Posterior cingulate gyrus (tissue), 11 donors: ENCODE results near the gene MAS1.

Experiments used
- DNase-seq, 10 donors: peaks; one replicate each; pipeline versions ENCODE4 v3.0.0 to v3.0.0-alpha.2; 2020 to 2021; ENCODE audit warnings: mixed read lengths in 3 of 10
- intact Hi-C: fragments of 100-400 bp; cut with DNase I; formaldehyde crosslinking; loops from one replicate; pipeline ENCODE4 v1.15.1; 2023

The MAS1 gene

DNA sequence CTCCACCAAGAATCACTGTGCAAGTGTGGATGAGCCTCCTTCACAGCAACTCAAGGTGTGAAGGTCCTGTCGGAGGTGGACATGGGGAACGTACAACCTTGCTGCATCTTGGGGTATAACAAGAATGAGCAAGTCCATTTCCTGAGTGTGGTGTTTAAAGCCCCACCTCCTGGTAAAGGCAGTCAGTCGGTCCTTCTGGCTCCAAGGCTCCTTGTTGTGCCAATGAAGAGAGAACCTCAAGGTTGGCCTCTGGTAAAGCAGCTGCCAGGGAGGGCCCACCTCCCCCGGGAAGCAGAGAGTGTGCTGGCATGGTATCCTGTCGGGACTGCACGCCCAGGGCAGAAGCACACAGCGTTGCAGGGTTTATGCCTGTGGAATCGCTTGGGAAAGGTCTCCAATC is 12.4 kb upstream of the MAS1 start:
- no peak for DNase-seq

DNA sequence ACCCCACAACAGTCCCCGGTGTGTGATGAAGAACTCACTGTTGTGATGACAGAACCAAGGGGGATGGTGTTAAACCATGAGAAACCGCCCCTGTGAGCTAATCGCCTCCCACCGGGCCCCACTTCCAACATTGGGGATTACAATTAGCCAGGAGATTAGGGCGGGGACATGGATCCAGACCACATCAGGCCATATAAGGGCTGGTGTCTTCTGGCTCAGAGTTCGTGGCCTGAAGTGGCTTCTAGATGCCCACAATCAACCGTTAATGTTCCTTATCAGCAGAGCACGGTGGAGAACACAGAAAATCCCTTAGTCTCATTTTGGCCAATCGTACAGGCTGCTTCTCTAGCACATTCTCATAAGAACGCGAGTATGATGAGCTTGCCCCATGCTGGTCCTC is 10.9 kb upstream of the MAS1 start:
- intact Hi-C loops, result no loop called here
- DNase-seq, result no peak

More for the DNA sequence above, 12.4 kb upstream of the MAS1 start:
- intact Hi-C loops, result no loop called here

DNA sequence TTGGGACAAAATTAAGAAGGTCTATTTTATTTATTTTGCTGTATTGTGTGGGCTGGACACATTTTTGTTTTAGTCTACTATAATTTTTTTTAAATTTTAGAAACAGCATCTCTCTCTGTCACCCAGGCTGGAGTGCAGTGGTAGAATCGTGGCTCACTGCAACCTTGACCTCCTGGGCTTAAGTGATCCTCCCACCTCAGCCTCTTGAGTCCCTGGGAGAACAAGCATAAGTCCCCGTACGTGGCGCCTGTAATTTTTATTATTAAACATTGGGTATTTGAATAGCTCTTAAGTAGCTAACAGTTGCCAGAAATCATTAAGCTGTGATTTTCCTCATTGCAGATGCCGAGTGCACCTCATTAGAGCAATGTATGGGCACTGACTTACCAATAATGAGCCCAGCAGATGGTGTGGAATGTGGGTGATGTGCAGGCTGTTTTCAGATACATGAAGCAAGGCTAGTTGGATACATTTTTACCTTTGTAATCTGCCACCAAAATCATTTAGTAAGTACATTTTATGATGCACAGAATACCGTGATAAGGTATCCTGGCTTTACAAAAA is 10.3 kb upstream of the MAS1 start:
- intact Hi-C loops, result no loop called here
- DNase-seq, result no peak

DNA sequence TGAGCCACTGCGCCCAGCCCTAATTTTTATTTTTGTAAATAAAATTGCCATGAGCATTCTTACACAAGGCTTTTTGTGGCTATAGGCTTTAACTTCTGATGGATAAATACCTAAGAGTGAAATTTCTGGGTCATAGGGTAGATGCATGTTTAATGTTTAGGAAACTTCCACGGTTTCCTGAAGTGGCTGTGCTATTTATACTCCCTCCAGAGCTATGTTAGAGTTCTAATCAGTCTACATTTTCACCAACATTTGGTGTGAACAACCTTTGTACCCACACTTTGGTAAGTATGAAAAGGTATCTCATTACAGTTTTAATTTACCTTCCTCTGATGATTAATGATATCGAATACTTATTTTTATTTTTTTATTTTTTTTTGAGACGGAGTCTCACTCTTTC is 6.1 kb upstream of the MAS1 start:
- intact Hi-C loops, result no loop called here
- DNase-seq, result no peak

DNA sequence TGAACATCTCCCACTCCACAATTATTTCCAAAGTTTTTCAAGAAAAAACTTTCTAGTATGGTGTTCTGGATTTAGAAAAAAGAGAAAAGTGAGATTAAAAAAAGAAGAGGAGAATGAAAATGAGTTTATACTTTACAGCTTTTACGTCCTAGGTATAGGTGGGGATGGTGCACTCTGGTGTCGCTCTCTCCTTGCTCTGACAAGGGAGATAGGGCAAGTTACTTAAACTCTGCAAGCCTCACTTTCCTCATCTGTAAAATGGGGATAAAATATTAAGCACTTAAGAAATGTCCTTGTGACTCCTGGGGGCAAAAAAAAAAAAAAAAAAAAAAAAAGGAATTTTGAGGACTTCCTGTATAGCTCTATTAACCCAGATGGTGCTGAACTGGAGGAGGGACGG is 4.5 kb upstream of the MAS1 start:
- no peak for DNase-seq
- intact Hi-C loops, result no loop called here

DNA sequence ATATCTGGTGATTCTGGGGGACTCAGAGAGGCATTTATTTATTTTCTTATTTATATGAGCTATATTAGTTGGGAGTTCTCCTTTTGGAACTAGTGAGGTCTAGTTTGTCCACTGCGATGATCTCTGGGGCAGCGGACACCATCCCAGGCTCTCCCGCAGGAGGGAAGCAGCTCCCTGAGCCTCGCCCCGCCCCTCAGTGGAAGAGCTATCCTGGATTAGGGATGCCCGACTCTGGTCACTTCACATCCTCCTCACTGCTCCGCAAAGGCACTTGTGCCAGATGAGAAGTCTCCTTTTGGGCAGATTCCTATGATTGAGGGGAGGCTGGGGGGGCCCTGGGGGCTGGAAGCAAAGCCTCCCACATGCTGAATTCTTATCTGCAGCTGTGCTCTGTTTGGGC is 3.6 kb upstream of the MAS1 start:
- DNase-seq, result no peak
- intact Hi-C loops, result no loop called here

DNA sequence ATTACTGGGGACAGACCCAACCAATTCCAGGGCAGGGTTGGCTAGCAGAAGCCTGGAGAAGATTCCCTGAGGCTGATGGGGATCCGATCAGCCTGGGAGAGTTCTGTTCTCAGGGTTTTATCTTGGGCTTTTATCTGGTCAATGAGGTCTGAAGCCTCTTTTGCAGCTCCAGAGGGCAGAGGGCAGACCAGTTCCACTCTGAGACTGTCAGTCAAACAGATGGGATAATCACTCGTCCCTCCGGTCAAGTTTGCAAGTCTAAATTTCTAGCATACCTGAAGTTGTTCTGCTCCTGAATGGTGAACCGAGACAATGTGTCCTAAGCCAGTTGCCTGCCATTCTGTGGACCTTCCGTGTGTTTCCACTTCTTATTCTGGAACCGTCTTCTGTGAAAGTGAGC is 3.0 kb upstream of the MAS1 start:
- intact Hi-C loops, result no loop called here
- DNase-seq, result peak in 1 of 10 donors; percentile 3

DNA sequence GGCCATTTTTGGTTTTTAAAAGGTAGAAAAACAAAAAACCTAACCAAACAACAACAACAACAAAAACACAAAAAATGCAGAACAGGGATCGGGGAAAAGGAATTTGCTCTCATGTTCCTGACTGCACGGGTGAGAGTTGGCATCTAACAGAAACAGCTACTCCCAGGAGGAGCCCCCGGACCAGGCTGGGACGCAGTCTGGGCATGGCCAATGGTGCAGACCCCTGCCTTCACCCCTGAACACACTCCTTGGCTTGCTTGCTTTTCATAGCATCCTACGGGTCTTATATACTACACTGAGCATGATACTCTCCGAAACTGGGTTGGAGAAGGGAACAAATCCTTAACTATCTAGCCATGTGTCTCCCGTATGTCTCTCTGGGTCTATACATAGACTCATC is 587 bp upstream of the MAS1 start:
- no peak for DNase-seq

DNA sequence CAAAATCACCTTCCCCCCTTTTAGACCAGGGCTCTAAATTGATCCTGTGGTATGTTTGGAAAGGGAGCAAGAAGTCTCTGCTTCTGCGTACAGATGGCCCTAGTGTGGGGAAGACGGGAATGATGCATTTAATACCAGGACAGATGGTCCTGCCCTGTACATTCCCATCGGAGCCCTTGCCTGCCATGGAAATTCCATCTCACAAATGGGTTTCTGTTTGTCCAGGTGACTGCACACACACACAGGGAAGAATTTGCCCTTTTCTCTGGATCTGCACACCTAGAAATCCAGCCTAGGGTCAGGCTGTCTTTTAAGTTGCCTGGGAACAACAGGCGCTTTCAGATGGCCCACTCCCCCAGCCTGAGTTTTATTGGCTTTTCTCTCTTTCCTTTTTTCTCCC is 1.3 kb downstream of the MAS1 start:
- intact Hi-C loops, result no loop called here
- DNase-seq, result no peak

More for the DNA sequence above, 587 bp upstream of the MAS1 start:
- intact Hi-C loops, result no loop called here

DNA sequence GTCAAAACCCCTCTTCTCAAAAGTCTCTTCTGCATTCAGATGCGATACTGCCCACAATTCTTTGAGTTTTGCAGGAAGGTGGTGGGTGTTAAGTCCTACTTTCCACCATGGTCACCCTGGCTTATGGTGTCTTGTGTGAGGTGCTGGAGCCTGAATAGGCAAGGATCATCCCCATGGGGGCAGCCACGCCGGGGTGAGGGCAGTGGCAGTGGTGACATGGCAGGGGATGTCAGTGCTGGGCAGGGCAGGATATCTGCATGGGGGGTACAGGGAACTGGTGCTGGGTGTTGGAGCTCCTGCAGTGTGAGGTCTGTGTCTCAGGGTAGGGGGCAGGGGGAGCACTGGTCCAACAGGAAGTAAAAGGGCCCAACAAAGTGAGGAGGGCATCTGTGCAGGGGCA is 2.3 kb downstream of the MAS1 start:
- intact Hi-C loops, result no loop called here
- peak in 1 of 10 donors; percentile 68 for DNase-seq

DNA sequence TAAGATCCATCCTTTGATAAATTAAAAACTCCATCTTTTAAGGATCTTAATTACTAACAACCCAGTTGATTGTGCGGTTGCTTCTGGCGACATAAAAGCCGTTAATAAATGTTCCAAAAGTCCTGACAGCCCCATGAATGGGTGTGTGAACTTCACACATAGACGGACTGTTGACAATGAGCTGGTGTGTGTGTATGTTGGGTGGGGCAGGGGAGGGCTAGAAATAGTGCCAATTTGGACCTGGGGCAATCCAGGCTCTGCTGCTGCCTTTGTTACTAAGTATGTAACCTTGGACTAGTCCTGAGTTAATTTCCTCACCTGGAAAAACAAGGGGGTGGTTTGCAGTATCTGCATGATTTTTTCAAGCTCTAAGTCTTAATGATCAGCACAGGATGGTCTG is 4.2 kb downstream of the MAS1 start:
- intact Hi-C loops, result no loop called here
- DNase-seq, result no peak

DNA sequence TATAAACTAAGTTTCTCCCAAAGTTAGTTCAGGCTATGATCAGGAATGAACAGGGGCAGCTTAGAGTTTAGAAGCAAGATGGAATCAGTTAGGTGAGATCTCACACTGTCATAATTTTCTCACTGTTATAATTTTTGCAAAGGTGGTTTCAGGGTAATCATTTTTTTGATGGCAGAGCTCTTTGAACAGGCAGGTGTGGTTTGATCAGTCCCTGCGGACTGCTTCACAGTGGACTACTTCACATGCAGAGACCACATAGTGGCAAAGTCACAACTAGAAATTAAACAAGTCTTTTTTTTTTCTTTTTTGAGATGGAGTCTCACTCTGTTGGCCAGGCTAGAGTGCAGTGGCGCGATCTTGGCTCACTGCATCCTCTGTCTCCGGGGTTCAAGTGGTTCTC is 6.8 kb downstream of the MAS1 start:
- DNase-seq, result no peak
- intact Hi-C loops, result no loop called here

DNA sequence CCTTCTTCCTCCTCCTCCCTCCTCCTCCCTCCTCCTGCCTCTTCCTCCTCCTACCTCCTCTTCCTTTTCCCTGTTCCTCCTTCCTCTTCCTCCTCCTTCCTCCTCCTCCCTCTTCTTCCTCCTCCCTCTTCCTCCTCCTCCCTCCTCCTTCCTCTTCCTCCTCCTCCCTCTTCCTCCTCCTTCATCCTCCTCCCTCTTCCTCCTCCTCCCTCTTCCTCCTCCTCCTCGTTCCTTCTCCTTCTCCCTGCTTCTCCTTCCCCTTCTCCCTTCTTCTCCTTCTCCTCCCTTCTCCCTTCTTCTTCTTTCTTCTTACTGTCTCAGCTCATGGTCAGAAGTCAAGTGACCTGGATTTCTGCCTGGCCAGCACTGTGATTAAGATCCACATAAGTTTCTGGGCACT is 7.7 kb downstream of the MAS1 start:
- DNase-seq, result no peak
- intact Hi-C loops, result no loop called here

DNA sequence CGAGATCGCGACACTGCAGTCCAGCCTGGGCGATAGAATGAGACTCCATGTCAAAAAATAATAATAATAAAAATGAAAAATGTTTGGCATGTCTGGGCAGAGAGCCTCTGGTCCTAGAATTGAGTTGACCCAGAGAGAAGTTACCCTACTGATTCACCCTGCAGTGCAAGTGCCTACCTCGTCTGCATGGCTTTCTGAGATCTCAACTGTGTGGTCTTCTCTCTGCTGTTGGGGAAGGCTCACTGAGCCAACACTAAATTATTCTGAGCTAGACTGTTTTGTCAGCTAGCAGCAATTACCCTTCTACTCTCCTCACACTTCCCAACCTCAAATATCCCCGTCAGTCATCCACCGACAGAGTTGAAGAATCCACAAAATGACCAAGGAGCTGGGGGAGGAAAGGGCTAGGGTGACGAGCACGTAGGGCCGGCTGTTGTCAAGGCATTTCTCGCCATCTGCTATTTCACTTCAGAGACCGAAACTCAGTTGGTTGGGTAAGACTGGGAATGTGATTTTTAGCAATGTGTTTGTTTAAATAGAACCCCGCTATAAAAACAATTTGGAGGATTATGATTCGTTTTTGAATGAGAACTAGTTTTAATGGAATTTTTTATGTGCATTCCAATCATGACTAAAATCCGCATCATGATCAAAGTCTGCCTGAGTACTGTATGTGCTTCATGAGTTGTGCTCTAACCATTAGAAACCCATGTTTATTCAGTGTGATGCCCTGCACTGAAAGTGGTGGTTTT is 9.4 kb downstream of the MAS1 start:
- DNase-seq, result no peak
- intact Hi-C loops, result no loop called here

DNA sequence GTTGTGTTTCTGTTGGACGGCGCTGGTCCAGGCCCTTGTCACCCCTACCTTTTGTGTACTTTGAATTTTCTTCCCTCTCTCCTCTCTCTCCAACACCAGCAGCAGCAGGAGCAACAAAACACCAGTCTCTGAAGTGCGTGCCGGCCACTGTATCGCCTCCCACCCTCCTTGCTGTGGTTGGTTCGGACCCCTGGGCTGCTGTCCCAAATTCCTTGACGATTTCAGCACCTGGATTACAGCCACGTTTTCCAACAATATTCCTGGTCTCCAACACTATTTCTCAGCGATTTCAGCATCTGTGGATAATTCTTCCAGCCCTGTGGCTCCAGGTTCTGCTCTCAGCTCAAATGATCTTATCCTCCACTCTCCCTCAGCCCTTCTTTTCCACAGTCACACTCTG is 11.8 kb downstream of the MAS1 start:
- intact Hi-C loops, result no loop called here
- no peak for DNase-seq

DNA sequence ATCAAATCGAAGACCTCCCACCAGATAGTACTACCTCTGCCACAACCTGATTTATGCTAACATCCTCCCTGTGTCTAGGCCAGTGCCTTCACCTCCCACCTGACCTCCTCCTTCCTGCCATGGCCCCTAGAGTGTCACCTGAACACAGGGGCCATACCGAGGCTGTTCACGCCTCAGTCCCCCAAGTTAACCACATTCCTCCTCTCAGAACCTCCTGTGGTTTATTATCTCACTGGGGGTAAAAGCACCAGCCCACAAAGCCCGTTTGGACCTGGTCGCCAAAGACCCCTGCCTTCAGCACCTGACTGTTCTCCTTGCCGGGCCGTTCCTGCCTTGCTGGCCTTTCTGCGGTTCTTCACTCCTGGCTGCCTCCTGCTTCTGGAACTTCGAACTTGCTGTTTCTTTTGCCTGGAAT is 13.7 kb downstream of the MAS1 start:
- DNase-seq, result peak in 1 of 10 donors; percentile 59
- intact Hi-C loops, result no loop called here

DNA sequence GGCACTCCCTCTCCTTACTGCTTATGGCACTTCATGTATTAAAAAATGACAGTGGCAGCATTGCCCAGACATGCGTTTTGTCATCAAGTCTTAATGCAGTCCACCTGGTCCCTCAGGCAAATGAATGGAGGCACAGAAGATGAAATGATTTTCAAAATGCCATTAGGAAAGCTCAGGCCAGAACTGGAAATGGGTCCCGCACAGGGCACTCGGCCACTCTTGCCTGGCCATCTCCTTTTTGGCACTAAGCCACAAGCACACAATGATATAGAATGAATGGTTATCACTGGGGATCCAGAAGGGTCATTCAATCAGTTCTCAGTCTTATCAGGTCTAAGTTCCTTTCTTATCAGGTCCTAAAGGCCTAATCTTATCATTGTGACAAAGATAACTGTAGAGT is 15.6 kb downstream of the MAS1 start:
- intact Hi-C loops, result no loop called here
- DNase-seq, result no peak

DNA sequence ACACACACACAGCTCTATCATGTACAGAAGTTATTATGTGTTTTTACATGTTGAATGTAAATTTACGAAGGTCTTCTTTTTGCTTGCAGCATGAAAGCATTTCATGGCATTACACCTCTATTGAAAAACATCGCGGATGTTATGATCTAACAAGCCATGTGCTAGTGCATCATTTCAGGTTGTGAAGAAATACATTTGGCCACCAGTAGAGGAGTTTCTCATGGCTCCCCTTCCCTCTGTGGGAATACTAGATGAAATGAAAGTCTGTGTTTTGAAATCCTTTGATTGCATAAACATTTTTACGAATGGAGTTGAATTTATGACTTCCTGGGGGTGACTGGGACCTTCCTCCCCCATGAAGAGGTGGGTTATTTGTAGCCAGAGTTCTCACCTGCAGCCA is 17.7 kb downstream of the MAS1 start:
- intact Hi-C loops, result no loop called here
- DNase-seq, result no peak

DNA sequence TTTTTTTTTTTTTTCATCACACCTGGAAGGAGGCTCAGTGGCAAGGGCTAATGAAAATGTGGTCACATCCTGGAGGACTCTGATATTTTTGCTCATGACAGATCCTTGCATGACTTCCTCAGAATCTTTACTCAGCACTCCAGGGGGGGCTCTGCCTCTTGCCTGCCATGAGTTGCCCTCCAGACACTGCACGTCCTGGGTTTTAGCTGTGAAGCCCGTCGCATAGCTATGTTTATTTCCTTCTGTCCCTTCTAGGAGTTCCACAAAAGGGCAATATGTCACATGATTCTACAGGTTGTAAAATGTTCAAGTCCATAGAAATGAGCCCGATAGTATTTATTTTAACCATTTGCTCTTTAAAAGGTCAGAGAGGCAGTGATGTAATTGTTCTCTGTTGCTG is 18.2 kb downstream of the MAS1 start:
- intact Hi-C loops, result no loop called here
- peak in 1 of 10 donors; percentile 60 for DNase-seq

DNA sequence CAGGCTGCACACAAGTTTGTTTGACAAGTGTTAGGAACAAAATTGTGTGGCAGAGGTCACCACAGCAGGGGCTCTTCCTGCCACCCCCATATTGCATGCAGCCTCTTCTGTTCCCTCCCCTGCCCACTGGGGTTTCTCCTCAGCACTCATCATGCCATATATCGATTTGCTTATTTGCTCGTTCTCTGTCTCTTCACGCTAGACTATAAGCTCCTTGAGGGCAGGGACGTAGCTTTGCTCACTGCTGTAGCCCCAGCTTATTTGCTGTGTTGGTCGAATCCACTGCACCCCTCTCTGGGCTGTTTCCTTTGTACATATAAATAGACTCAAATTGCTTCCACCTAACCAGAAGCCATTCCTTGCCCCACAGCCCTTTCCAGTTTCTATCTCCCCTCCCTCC is 19.6 kb downstream of the MAS1 start:
- intact Hi-C loops, result no loop called here
- no peak for DNase-seq

DNA sequence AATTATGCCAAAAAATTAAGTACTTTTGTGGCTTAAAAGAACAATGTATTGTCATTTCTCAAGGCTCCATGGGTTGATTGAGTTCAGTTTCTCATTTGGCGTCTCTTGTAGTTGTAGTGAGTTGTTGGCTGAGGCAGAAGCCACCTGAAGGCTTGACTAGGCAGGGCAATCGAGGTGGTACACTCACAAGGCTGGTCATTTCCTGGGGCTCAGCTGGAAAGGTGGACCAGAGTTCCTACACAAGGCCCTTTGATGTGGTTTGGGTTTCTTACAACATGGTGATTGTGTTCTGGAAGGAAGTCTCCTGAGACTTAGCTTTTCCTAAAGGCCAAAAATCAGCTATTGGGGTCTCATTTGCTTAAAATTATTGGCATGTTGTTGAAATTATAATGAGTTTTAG is 22.6 kb downstream of the MAS1 start:
- intact Hi-C loops, result no loop called here
- no peak for DNase-seq

DNA sequence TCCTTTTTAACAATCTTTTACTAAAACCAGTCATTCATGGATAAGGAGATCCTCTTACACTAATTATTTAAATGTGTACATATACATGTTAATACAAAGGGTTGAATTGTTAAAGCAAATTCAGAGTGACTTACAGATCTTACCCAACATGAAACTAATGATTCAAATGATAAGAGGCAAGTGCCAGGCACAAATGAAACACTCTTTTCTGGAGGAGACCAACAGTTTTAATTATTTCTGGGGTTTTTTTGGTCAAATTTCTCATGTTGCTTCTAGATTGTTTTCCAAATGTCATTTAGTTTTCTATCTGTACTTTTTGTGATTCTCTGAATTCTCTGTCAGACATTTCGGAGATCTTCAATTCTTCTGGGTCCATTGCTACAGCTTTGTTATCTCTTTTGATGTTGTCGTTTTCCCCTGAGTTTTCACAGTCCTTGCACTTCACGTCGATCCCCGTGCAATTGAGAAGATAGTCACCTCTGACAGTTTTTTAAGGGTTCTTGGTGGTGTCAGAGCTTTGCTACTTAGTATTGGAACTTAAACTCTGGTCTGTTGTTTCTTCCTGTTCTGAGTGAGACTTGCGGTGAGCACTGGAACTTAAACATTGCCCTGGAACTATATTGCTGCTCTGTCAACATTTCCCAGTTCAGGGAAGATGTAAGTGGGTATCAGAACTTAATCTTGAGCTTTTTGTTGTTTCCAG is 23.2 kb downstream of the MAS1 start:
- DNase-seq, result no peak
- intact Hi-C loops, result no loop called here
